Measurements from ENCODE around the gene CDH4. TPM values are rescaled to one million over a fixed set of nuclear protein-coding genes. Genes with fewer than 3 reads are reported as not detected.

CDH4 gene
- total RNA-seq, 6 experiments from 2014 or later = 5.8 to 12.8 (median 10.9) TPM

- Mint-ChIP-seq H3K36me3 (ENCODE audit: low read depth) (no peaks in the 10 kb centered on the region), H3K4me1 (ENCODE audit: low read depth) (peaks cover 10% of the 10 kb centered on the region), H3K9me3 (no peaks in the 10 kb centered on the region), H3K27me3 (ENCODE audit: insufficient read depth) (peaks cover 2% of the 10 kb centered on the region; the same call in 1 of the 2 replicates), H3K4me3 (no peak overlapping the region), H3K27ac (no peak overlapping the region)
- DNase-seq = no peak
- TF ChIP-seq CTCF (IDR thresholded peaks at IDR 0.05) = no peak
Observed at GRCh38 chr20:61300709-61301108, 48.6 kb downstream of the CDH4 start.

GRCh38 chr20:61301711-61302525 lies 49.9 kb downstream of the CDH4 start:
- no peaks in the 10 kb centered on the region for H3K36me3 Mint-ChIP-seq (ENCODE audit: low read depth)
- no peak for DNase-seq
- H3K27ac Mint-ChIP-seq = no peak overlapping the region
- H3K4me3 Mint-ChIP-seq = no peak overlapping the region
- TF ChIP-seq CTCF (IDR thresholded peaks at IDR 0.05) = no peak
- H3K27me3 Mint-ChIP-seq (ENCODE audit: insufficient read depth) = peaks cover 2% of the 10 kb centered on the region; the same call in 1 of the 2 replicates
- no peaks in the 10 kb centered on the region for H3K9me3 Mint-ChIP-seq
- no peaks in the 10 kb centered on the region for H3K4me1 Mint-ChIP-seq (ENCODE audit: low read depth)

DNA sequence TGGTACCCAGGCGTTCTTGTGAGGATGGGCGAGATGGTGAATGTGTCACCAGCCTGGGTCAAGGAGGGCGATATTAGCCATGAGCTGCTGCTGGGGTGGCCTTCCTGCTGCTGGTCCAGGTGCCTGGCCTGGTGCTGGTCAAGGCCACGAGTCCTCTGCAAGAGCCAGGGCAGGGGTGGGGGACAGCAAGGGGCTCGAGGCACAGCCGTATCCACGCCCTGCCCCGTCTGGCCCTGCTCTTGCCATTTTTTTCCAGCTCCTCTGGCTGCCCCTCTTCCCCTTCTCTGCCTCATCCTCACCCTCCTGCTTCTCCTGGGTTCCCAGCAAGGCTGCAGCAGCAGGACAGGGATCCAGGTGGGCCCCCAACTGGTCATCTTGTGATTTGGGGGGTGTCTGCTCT lies 51.2 kb downstream of the CDH4 start:
- Mint-ChIP-seq H3K4me1 (ENCODE audit: low read depth) (no peaks in the 10 kb centered on the region), H3K9me3 (no peaks in the 10 kb centered on the region), H3K27me3 (ENCODE audit: insufficient read depth) (peaks cover 2% of the 10 kb centered on the region; the same call in 1 of the 2 replicates), H3K4me3 (no peak overlapping the region), H3K27ac (no peak overlapping the region), H3K36me3 (ENCODE audit: low read depth) (no peaks in the 10 kb centered on the region)
- no peak for DNase-seq
- no peak for TF ChIP-seq CTCF (IDR thresholded peaks at IDR 0.05)

DNA sequence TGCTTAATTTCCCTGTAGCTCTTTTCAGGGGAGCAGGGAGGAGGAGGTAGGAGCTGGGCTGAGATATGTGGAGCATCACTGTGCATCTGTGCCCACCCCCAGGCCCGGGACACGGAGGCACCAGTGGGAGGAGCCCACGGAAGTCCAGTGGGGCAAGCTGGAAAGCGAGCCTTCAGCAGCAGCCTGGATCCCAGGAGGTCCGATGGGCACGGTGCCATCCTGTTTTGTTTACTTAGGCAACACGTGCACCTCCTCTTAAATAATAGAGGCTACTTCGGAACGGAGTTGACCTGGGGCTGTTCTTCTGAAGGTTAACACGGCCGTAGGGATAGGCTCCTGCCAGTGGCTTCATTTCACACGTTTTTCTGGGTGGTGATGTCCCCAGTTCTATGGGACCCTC lies 51.6 kb downstream of the CDH4 start:
- Mint-ChIP-seq H3K27ac (no peak overlapping the region), H3K36me3 (ENCODE audit: low read depth) (no peaks in the 10 kb centered on the region), H3K27me3 (ENCODE audit: insufficient read depth) (peaks cover 2% of the 10 kb centered on the region; the same call in 1 of the 2 replicates), H3K4me1 (ENCODE audit: low read depth) (no peaks in the 10 kb centered on the region), H3K4me3 (no peak overlapping the region), H3K9me3 (no peaks in the 10 kb centered on the region)
- no peak for DNase-seq
- no peak for TF ChIP-seq CTCF (IDR thresholded peaks at IDR 0.05)

GRCh38 chr20:61304750-61305149 lies 52.7 kb downstream of the CDH4 start:
- Mint-ChIP-seq H3K9me3 (no peaks in the 10 kb centered on the region), H3K27me3 (ENCODE audit: insufficient read depth) (peaks cover 2% of the 10 kb centered on the region; the same call in 1 of the 2 replicates)

More at GRCh38 chr20:61304750-61305149, 52.7 kb downstream of the CDH4 start:
- TF ChIP-seq CTCF (IDR thresholded peaks at IDR 0.05) = no peak
- Mint-ChIP-seq H3K4me3 (no peak overlapping the region), H3K4me1 (ENCODE audit: low read depth) (no peaks in the 10 kb centered on the region), H3K27ac (no peak overlapping the region), H3K36me3 (ENCODE audit: low read depth) (no peaks in the 10 kb centered on the region)
- DNase-seq = no peak
